SK-N-SH (cell line): ENCODE data around the gene PRDX5.

Source experiments
- SIN3A ChIP-seq: IDR thresholded peaks from 2 replicates; pipeline ENCODE4 v1.6.1; 2012; ENCODE audit warnings: low read depth, mild to moderate bottlenecking, low read length, moderate library complexity, borderline replicate concordance
- TF ChIP-seq, protein P1 (sequence below): fragments of 200-600 bp; sonication (generic); IDR thresholded peaks from 2 replicates; pipeline ENCODE4 v1.6.1; 2017; ENCODE audit warnings: antibody characterized with exemption, mild to moderate bottlenecking, moderate library complexity

DNA sequence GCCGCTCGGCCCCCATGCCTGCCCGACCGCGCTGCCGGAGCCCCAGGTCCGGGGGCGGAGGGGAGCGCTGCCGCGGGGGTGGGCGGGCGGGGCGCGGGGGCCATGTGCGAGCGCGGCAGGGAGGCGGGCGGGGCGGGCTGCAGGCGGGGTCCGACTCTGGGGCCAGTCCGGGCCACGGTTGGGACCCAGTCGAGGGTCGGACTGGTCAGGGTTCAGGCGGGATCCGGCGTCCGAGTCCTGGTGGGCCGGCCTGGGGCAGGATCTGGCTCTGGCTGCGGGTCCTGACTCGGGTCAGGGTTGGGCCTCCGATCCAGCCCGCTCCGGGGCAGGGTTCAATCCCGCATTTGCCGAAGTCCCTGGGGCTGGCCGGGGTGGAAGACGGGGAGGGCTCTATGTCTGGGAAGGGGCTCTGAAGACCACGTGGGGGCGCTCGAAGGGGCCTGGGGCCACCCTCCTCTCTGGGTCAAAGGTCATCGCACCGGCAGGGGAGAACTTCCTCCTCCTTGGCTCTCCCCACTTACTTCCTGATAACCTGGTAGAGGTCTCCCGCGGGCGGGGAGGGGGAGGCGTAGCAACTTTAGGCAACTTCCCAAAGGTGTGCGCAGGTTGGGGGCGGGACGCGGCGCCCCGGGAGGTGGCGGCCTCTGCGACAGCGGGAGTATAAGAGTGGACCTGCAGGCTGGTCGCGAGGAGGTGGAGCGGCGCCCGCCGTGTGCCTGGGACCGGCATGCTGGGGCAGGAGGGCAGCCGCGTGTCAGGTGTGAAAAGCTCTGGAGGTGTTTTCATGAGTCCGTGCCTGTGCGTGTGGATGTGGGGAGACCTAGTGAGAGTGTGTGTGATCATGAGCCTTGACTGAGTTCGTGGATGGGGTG, 12.0 kb upstream of the PRDX5 start:
- TF ChIP-seq, protein P1, sequence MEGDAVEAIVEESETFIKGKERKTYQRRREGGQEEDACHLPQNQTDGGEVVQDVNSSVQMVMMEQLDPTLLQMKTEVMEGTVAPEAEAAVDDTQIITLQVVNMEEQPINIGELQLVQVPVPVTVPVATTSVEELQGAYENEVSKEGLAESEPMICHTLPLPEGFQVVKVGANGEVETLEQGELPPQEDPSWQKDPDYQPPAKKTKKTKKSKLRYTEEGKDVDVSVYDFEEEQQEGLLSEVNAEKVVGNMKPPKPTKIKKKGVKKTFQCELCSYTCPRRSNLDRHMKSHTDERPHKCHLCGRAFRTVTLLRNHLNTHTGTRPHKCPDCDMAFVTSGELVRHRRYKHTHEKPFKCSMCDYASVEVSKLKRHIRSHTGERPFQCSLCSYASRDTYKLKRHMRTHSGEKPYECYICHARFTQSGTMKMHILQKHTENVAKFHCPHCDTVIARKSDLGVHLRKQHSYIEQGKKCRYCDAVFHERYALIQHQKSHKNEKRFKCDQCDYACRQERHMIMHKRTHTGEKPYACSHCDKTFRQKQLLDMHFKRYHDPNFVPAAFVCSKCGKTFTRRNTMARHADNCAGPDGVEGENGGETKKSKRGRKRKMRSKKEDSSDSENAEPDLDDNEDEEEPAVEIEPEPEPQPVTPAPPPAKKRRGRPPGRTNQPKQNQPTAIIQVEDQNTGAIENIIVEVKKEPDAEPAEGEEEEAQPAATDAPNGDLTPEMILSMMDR: peak; percentile 52
- TF ChIP-seq SIN3A: peak; percentile 73; the same call in 1 of the 2 replicates
